ENCODE results near the gene RNASET2.
A peak's percentile ranks its signal among the peaks of the same experiment; 100 is the strongest.
"Not testable (repeated sequence)": the region's sequence is repeated elsewhere in the genome, so short reads cannot be mapped to it uniquely, and the experiment has no call there.

RNASET2 gene

DNA sequence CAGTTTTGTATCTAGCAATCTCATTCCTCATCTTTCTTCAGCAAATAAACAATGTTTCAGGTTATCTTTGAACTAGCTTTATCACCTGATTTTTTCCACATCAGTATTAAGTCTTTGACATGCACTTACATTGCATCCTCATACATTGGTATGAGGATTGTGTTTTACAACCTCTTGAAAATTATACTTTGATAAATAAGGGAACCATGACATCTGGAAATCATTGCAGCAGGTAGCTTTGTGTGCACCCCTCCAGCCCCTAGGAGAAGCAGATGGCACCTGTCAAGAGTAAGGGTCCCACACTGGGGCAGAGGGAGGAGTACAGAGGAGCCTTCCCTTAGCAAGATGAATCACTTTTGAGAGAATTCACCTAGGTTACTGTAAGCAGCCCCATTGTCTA, 13.7 kb upstream of the RNASET2 start:
- DNase-seq (ENCODE audit: low spot score): no peak

DNA sequence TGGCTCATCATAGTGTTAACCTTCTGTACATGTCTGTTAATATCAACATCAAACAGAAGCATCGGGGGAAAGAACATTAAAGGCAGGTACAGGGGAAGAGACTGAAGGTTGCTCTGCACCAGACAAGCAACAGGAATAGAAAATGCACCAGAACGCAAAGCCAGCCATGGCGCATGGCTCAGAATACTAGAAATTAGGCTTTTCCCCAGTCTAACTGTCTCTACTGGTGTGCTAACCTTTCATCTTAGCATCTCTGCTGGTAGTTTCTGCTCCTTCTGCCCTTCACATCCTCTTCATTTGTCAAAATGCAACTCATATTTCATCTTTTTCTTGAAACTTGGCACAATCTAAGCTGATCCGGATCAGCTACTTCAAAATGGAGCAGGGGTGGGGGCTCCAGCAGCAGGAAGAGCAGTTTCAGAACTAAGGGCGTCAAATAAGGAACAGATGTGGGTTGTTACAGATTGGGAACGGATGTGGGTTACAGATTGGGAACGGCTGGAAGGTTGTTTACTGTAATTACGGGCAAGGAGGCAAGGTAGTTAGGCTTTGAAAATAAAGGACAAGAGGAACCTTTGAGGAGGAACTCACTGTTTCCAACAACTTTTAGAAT, 13.1 kb upstream of the RNASET2 start:
- DNase-seq (ENCODE audit: low spot score): no peak

DNA sequence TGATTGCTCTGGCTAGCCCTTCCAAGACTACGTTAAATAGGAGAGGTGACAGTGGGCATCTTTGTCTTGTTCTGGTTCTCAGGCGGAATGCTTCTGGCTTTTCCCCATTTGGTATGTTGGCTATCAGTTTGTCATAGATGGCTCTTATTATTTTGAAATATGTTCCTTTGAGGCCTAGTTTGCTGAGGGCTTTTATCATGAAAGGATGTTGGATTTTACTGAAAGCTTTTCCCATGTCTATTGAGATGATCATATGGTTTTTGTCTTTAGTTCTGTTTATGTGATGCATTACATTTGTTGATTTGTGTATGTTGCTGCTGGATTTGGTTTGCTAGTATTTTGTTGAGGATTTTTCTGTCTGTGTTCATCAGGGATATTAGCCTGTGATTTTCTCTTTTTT, 9.9 kb upstream of the RNASET2 start:
- no peak for DNase-seq (ENCODE audit: low spot score)

DNA sequence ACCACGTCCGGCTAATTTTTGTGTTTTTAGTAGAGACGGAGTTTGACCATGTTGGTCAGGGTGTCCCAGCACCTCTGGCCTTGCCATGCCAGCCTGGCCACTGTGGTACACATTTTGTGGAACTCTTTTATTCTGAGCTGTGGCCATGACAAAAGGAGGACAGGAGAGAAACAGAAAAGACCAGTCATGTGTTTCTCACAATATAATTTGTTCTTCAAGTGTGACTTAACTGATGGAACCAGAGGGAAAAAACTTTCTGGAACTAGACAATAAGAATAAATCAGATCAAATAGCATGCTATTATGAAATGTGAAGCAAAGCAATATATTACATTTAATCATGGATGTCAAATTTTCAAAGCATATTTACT, 4.2 kb upstream of the RNASET2 start:
- DNase-seq (ENCODE audit: low spot score): no peak

DNA sequence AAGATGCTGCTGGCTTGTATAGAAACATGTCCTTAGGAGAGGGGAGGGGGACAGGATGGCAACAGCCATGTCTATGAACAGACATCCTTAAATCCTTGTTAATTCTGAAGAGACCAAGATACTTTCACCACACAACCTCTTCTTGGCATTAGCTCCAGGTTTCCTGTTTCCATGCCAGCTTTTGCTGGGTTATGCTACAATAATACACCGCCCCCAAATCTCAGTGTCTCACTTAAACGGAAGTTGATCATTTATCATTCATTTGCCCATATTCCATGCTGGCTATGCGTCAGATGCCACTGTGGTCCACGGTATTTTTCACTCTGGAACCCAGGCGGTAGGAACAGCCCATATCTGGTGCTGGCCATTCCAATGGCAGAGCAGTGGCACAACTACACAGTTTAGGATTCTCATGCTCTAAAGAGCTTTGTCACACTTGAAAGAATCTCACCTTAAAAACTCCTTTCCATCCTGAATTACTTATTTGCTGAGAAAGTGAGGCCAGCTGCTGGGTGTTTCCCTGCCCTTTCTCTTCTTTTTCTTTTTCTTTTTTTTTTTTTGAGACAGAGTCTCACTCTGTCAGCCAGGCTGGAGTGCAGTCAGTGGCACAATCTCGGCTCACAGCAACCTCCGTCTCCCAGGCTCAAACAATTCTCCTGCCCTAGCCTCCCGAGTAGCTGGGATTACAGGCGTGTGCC, 3.7 kb upstream of the RNASET2 start:
- peak; percentile 89 for DNase-seq (ENCODE audit: low spot score)

DNA sequence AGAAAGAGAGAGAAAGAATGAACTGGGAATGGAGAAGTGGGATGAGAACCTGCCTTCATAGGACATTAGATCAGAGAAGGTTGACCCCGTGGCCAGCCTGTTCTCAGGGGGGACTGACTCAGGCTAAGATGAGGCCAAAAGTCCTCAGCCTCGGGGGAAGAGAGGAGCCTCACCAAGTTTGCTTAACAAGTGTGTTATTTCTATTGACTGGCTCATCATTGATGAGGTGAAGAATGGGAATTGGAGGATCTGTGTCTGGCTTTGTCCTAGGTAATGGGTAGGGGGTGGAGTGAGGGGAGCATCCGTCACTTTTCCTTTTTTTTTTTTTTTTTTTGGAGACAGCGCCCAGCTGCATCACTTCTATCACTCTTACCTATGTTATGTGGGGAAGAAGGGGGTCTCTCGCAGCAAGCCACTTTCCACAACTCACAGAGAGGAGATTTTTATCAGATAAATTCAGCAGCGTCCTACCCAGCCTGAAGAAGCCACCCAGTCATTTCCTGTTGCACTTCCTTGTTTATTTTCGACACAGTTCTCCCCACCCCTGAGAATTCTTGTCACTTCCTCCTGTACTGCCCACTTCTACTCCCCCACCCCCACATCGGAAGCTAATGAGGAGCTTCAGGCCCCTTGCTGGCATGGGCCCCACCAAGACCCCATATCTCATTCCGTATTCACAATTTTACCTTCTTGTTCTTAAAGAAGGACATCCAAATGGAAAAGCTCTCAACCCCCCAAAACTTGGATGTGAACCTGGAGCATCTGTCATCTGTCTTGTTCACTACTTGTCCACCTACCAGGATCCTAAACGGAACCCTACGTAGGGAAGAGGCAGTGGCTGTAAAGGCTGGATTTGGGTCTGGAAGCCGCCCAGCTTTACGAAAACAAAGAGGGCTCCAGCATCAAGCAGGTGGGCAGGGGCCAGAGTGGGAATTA, 2.8 kb upstream of the RNASET2 start:
- DNase-seq (ENCODE audit: low spot score): peak; percentile 89

DNA sequence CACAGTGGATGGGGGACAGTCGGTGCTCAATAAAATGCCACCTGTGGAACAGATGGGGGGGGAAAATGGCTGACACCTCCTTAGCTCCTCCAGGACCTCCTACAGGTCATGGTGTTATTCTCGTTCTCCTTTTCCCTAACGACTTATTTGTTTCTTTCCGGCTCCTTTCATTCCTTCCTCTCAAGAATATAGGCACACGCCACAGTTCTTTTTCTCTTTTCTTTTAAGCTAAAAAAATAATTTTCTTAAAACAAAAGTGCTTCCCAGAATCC, 1.4 kb upstream of the RNASET2 start:
- DNase-seq (ENCODE audit: low spot score): no peak

DNA sequence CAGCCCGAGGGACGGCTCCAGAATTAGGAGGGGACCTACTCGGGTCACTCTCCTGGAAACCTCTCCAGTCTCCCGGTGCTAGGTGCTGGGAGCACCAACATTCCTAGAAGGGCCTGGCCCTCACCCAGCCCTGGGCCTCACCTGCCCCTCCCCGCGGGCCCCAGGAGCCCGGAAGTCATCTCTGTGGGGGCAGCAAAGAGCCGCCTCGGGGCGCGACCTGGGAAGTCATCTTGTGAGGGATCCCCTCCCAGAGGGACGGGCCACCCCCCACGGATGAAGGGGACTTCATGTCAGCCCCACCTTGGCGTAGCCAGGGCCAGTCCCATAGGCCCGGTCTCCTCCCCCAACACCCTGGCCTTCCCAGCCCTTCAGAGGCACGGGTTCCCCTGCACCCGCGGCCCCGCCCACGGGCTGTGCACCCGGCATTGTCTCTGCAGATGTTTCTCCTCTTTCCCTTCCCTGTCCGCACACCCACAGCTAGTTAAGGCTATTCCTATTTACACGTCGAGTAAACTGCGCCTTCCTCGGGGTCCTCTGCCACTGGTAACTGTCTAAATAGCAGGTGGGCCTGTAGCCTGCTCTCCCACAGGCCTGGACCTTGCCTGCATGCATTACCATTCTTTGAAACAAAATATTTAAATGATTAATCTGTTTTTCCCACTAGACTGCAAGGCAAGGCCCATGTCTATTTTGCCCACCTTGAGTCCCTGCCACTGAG, 896 bp upstream of the RNASET2 start:
- DNase-seq (ENCODE audit: low spot score): no peak

DNA sequence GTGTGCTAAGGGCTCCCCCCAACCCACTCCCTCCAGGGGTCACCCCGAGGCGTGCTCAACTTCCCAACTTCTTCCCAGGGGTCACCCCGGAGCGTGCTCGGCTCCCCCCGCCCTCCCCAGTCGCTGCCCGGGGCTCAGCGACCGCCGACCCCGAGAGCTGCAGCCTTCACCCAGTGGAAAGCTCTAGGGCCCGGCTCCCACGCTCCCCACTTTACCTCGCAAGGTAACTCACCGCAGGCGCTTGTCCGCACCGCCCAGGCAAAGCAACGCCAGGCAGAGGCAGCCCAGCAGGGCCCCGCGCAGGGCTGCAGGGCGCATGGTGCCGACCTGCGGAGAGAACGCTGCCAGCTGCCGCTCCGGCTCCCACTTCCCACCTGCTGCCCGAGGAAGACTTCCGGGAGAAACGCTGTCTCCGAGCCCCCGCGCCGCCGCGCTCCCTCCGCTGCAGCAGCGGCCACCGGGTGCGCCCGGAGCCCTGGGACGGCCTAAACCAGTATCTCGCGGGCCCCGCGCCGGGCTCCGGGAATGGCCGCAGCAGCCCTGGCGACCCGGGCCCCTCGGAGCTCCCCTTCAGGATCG, 396 bp downstream of the RNASET2 start:
- peak; percentile 25 for DNase-seq (ENCODE audit: low spot score)

DNA sequence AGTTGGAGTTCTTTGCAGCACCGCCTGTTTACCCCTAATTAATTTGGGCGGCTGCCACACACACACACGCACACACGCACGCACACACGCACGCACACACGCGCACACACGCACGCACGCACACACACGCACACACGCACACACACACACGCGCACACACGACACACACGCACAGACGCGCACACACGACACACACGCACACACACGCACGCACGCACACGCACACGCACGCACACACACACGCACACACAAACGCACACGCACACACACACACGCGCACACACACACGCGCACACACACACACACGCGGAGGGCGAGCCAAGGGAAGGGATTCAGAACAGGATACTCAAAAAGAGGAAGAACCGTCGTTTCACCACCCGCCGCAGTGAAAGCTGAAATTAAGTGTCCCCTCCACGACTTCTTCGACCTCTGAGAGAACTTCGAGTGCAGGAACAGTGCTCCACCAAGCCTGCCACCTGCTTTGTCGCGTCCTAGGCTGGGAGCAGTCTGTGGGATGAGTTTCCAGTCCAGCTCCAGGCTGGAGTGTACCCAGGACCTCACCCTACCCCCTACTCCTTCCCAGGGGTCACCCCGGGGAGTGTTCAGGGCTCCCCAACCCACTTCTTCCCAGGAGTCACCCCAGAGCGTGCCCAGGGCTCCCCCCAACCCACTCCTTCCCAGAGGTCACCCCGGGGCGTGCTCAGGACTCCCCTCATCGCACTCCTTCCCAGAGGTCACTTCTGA, 1.1 kb downstream of the RNASET2 start:
- no peak for DNase-seq (ENCODE audit: low spot score)

DNA sequence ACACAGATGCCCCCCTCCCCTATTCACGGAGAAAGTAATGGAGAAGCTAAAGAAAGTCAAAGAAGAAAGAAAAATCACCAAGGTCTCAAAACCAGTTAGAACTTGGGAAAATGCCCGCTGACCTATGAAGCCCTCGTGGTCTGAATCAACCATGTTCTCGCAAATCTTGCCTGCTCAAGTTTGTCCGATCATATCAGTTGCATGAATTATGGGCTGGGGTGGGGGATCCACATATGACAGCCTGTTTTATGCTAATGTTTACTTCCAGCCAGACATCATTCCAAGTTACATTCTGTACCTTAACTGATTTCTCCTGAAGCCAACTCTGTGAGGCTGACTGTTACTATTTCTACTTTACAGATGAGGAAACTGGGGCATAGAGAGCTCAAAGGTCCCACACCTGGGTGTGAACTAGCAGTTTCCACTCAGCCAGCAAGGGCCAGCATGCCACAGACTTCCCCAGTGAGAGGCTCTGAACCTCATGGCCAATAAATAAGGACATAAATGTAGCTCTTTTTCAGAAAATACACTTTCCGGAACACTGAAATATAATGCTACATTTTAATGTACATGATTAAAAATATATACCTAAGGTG, 2.1 kb downstream of the RNASET2 start:
- no peak for DNase-seq (ENCODE audit: low spot score)

DNA sequence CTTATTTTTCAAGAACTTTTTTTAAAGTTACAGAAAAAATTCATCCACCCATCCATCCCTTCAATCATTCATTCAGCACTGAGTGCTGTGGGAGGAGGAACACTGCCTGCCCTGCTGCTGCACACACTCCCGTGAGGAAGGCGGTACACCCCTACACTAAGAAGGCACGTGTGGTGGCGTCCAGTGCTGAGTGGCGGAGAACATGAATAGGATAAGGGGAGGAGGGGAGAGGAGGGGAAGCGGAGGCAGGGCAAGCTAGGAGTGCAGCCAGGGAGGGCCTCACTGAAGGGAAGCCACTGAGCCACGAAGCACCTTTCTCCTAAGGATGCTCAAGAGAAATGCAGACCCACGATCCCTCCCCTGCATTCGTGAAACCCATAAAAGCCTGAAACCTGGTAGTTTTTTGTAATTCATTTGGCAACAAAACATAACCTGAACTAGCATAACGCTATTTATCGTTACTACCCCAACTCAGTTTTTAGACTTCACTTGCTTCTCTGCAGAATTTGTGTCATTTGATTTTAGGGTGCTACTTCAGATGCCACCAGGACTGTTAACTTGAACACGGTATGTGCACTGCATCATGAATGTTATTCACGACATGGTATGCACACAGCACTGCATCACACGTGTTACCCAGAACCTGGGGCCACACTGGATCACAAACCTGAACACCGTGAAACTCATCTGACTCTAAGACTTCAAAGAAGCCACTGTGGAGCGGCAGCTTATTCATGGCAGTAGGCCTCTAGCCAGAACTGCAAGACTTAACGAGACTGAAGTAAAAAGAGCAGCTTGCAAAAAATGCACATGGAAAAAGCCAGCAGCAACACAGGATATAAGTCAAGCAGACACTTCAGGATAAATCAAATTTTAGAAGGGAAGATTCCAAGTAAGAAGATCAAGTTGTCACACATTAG, 3.5 kb downstream of the RNASET2 start:
- no peak for DNase-seq (ENCODE audit: low spot score)

DNA sequence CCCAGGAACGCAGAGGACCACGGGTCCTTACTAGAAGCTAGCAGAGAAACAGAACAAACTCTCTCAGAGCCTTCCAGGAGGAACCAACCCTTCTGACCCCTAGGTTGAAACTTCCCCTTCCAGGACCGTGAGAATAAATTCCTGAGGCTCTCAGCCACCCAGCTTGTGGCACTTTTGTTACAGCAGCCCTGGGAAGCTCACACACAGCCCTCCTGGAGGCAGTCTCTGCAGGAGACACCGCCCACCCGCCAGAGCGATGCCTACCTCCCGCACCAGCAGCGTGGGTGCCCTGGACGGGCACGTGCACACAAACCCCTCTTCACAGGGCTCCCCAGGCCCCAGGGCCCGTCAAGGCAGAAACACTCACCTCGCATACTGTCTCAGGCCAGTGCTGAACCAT, 4.2 kb downstream of the RNASET2 start:
- no peak for DNase-seq (ENCODE audit: low spot score)

DNA sequence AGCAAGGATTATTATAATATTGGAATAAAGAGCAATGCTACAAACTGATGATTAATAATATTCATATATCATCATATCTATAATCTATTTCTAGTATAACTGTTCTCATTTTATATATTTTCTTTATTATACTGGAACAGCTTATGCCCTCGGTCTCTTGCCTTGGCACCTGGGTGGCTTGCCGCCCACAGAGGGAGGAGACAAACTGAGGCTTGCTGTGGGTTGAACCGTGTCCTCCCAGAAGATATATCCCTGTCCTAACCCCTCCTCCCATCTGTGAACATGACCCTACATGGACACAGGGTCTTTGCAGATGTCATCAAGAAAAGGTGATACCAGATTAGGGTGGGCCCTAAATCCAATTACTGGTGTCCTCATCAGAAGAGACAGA, 4.7 kb downstream of the RNASET2 start:
- no peak for DNase-seq (ENCODE audit: low spot score)

DNA sequence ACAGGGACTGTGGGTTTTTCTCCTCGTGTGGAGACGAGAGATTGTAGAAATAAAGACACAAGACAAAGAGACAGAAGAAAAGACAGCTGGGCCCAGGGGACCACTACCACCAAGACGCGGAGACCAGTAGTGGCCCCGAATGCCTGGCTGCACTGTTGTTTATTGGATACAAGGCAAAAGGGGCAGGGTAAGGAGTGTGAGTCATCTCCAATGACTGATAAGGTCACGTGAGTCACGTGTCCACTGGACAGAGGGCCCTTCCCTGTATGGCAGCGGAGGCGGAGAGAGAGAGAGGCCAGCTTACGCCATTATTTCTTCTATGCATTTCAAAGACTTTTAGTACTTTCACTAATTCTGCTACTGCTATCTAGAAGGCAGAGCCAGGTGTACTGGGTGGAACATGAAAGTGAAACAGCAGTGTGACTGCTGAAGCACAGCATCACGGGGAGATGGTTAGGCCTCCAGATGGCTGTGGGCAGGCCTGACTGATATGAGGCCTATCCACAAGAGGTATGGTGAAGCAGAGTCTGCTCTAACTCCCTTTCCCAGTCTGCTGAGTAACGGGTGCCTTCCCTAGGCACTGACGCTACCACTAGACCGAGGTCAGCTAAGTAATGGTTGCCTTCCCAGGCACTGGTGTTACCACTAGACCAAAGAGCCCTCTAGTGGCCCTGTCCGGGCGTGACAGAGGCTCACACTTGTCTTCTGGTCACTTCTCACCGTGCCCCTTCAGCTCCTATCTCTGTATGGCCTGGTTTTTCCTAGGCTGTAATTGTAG, 5.3 kb downstream of the RNASET2 start:
- peak; percentile 51 for DNase-seq (ENCODE audit: low spot score)

DNA sequence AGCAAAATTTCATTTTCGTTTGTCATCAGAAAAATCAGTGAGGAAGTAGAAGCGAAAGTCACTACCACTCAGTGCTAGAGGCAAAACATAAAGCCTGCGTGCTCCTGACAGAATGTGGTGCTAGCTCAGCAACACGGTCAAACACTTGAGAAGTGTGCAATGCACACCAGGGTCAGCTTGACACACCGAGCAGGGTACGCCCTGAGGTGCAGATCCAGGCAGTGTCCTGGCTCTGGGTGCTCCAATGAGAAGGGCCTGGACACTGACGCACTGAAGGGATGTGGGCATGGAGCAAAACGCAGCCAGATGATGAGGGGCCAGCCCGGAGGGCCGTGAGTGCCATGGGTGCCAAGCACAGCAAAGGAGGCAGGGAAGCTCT, 5.9 kb downstream of the RNASET2 start:
- no peak for DNase-seq (ENCODE audit: low spot score)

DNA sequence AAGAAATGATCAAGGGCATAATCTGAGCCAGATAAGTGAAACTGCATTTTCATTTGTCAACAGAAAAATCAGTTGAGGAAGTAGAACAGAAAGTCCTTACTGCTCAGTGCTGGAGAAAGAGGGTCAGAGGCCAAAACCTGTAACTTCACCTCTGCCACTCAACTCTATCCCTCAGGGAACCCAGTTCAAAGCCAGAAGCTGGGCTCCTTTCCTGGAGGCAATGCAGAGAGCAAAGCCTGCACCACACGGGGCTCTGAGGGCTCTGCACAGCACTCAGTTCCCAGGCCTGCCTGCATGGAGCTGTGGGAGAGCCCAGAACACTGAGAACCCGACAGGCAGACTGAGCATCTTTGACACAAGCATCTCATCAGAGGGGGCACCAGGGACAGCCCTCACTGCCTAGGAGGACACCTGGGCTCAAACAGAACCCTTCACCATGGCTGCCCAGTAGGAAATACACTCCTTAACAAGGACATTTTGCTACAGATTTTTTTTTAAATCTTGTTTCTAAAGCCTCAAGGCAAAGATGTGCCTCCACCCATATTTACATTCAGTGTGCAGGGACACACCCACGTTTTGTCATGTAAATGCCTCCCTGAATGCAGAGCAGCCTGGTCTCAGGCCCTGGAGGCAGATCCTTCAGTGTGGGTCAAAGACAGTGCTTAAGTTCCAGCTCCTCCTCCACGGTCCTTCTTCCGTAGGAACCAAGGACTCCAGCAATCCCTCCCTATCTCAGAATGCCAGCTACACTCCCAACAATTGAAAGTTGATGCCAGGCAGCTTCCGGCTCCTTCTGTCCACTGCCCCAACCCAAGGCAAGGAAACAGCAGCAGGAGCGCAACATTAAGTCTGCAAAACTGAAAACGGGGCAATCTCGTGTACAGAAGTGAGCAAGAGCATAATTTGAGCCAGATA, 6.6 kb downstream of the RNASET2 start:
- DNase-seq (ENCODE audit: low spot score): no peak

DNA sequence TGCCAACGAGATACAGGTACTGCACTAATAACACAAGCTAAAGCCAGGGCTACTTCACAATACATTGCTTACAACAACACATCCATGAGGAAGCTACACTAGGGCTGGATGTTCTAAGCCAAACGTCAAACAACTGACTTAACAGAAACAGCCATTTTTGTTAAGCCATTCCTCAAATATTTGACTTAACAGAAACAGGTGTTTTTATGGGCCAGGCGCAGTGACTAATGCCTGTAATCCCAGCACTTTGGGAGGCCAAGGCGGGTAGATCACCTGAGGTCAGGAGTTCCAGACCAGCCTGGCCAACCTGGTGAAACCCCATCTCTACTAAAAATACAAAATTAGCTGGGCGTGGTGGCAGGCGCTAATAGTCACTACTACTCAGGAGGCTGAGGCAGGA, 7.6 kb downstream of the RNASET2 start:
- not testable (repeated sequence) for DNase-seq (ENCODE audit: low spot score)

All from kidney capillary endothelial cell (primary cell).